Measurements from ENCODE around the gene ABCC3.

DNA sequence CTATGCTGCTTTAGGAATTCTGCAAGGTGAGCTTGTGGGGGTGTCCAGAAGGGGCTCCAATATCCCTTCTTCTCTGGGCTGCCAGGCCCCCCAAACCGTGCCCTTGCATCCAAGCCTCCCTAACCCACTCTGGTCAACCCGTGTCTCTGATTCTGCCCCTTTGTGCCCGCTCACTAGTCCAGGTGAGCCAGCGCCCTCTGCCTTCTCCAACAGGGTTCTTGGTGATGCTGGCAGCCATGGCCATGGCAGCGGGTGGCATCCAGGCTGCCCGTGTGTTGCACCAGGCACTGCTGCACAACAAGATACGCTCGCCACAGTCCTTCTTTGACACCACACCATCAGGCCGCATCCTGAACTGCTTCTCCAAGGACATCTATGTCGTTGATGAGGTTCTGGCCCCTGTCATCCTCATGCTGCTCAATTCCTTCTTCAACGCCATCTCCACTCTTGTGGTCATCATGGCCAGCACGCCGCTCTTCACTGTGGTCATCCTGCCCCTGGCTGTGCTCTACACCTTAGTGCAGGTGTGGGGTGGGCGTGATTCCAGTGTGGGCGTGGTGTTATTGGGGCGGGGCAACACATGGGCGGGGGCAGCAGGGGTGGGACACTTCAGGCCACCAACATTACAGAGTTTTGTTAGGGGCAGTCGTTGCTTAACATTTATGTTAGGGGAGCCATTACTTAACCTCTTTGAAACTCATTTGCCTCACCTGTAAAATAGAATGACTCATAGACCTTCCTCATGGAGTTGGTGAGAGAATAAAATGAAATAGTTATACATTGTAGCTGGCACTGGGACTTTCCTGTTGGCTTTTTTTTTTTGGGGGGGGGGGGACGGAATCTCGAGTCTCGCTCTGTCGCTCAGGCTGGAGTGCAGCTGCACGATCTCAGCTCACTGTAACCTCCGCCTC lies 41.6 kb downstream of the ABCC3 start:
- TF ChIP-seq, protein P1, sequence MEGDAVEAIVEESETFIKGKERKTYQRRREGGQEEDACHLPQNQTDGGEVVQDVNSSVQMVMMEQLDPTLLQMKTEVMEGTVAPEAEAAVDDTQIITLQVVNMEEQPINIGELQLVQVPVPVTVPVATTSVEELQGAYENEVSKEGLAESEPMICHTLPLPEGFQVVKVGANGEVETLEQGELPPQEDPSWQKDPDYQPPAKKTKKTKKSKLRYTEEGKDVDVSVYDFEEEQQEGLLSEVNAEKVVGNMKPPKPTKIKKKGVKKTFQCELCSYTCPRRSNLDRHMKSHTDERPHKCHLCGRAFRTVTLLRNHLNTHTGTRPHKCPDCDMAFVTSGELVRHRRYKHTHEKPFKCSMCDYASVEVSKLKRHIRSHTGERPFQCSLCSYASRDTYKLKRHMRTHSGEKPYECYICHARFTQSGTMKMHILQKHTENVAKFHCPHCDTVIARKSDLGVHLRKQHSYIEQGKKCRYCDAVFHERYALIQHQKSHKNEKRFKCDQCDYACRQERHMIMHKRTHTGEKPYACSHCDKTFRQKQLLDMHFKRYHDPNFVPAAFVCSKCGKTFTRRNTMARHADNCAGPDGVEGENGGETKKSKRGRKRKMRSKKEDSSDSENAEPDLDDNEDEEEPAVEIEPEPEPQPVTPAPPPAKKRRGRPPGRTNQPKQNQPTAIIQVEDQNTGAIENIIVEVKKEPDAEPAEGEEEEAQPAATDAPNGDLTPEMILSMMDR (IDR thresholded peaks at IDR 0.05 in 2 of 3, conservative IDR thresholded peaks at IDR 0.05 in 1 of 3; ENCODE audit: borderline replicate concordance in 1 of 3, insufficient read depth in 1 of 3, low read depth in 2 of 3, low read length in 2 of 3): no peak; a peak in 1 of 6 replicates
- TF ChIP-seq ZFX (IDR thresholded peaks at IDR 0.05) (no peak), POLR2A (IDR thresholded peaks at IDR 0.05; ENCODE audit: borderline replicate concordance, extremely low read depth, insufficient read depth, insufficient read length) (no peak), CBX3 (IDR thresholded peaks at IDR 0.05; ENCODE audit: low read depth) (no peak)
- TF ChIP-seq, protein P2, sequence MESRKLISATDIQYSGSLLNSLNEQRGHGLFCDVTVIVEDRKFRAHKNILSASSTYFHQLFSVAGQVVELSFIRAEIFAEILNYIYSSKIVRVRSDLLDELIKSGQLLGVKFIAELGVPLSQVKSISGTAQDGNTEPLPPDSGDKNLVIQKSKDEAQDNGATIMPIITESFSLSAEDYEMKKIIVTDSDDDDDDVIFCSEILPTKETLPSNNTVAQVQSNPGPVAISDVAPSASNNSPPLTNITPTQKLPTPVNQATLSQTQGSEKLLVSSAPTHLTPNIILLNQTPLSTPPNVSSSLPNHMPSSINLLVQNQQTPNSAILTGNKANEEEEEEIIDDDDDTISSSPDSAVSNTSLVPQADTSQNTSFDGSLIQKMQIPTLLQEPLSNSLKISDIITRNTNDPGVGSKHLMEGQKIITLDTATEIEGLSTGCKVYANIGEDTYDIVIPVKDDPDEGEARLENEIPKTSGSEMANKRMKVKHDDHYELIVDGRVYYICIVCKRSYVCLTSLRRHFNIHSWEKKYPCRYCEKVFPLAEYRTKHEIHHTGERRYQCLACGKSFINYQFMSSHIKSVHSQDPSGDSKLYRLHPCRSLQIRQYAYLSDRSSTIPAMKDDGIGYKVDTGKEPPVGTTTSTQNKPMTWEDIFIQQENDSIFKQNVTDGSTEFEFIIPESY (IDR thresholded peaks at IDR 0.05; ENCODE audit: extremely low read depth, insufficient replicate concordance, low read length): no peak
